HepG2 (cell line): Measurements from ENCODE around the gene TXNDC16. TPM values are rescaled to one million over a fixed set of nuclear protein-coding genes. Genes with fewer than 3 reads are reported as not detected.

Source experiments
- ATAC-seq: fragments of 200-7000 bp; cut with Tn5 transposase; 3 replicates; pipeline ENCODE4 v1.9.1; 2020; ENCODE audit warnings: mild to moderate bottlenecking, moderate library complexity
- BruUV-seq: library from RNA; stranded (reverse); fragments of 400-500 nt; replicated peaks from 2 replicates; lab custom pipeline; 2021; lab: Mats Ljungman, UMichigan
- CTCF ChIA-PET: fragments of 300-600 bp; formaldehyde crosslinking; extraction: SDS; loops from one replicate; lab custom pipeline; 2021; ENCODE audit warnings: low total read pairs, inconsistent platforms, low intra/inter-chr PET ratio; lab: Yijun Ruan, JAX
- POLR2A ChIA-PET: fragments of 350-600 bp; sonication (Branson Sonifier 250); formaldehyde crosslinking; loops from one replicate; lab custom pipeline; 2020; ENCODE audit warnings: antibody characterized with exemption, inconsistent platforms; lab: Yijun Ruan, JAX
- DNase-seq: peaks from one replicate; pipeline ENCODE4 v3.0.0-alpha.2; 2015; ENCODE audit warnings: low spot score
- FAIRE-seq: peaks from 3 replicates; lab custom pipeline; 2011; peaks lifted over from hg19 to GRCh38; lab: Jason Lieb, UNC
- H2AFZ ChIP-seq: one replicate; pipeline ENCODE4 v1.6.1; 2011; ENCODE audit warnings: low read length, inconsistent platforms
- H3K27ac ChIP-seq: fragments of 300-600 bp; 3 replicates; pipeline ENCODE4 v1.8.0; 2011; ENCODE audit warnings: mixed run types, mild to moderate bottlenecking, mixed read lengths, low read length, inconsistent platforms; ENCODE audit not compliant: insufficient read depth; ENCODE audit errors: extremely low read length
- H3K27me3 ChIP-seq, 2 experiments: fragments of 200-600 bp in 1 of 2; 2 replicates in 1 of 2; 3 replicates in 1 of 2; pipeline versions ENCODE4 v1.6.0 to v1.8.0; 2011; ENCODE audit warnings: low read length in 2 of 2, mild to moderate bottlenecking in 2 of 2, moderate library complexity in 2 of 2, inconsistent platforms in 1 of 2; ENCODE audit not compliant: insufficient read depth in 2 of 2, control insufficient read depth in 1 of 2
- H3K36me3 ChIP-seq, 2 experiments: fragments of 200-600 bp in 1 of 2; replicated peaks in 1 of 2; 2 replicates in 1 of 2; 3 replicates in 1 of 2; pipeline versions ENCODE4 v1.5.1 to v1.8.0; 2011; ENCODE audit warnings: low read length in 2 of 2, inconsistent platforms in 1 of 2; ENCODE audit not compliant: insufficient read depth in 2 of 2, control insufficient read depth in 1 of 2
- H3K4me1 ChIP-seq: 2 replicates; pipeline ENCODE4 v1.5.1; 2012; ENCODE audit warnings: low read length, inconsistent platforms; ENCODE audit not compliant: insufficient read depth
- H3K4me2 ChIP-seq: 2 replicates; pipeline ENCODE4 v1.6.0; 2011; ENCODE audit warnings: low read depth, low read length, inconsistent platforms
- H3K4me3 ChIP-seq, 3 experiments: fragments of 200-600 bp in 1 of 3; sonication (generic), shearing (Covaris generic) in 1 of 3; replicated peaks in 1 of 3; 2 replicates each; pipeline ENCODE4 v1.5.1; 2011 to 2016; ENCODE audit warnings: low read length in 3 of 3, inconsistent platforms in 2 of 3, low read depth in 2 of 3, mild to moderate bottlenecking in 2 of 3, control low read depth in 1 of 3, mixed read lengths in 1 of 3; ENCODE audit not compliant: insufficient read depth in 1 of 3
- H3K79me2 ChIP-seq: one replicate; pipeline ENCODE4 v1.6.1; 2011; ENCODE audit warnings: low read length, inconsistent platforms; ENCODE audit not compliant: insufficient read depth
- H3K9ac ChIP-seq: 2 replicates; pipeline ENCODE4 v1.6.0; 2011; ENCODE audit warnings: mild to moderate bottlenecking, low read depth, low read length, inconsistent platforms; ENCODE audit not compliant: insufficient read depth
- H3K9me3 ChIP-seq: 2 replicates; pipeline ENCODE4 v1.5.1; 2012; ENCODE audit warnings: mild to moderate bottlenecking, low read length
- H4K20me1 ChIP-seq: 2 replicates; pipeline ENCODE4 v1.6.0; 2011; ENCODE audit warnings: inconsistent platforms, mild to moderate bottlenecking, low read length, moderate library complexity; ENCODE audit not compliant: insufficient read depth
- FOSL1 ChIP-seq: sonication (generic); formaldehyde crosslinking; IDR thresholded peaks from 2 replicates; pipeline ENCODE4 v1.9.0; 2021; ENCODE audit warnings: missing genetic modification reagents, borderline replicate concordance
- HDAC1 ChIP-seq: sonication (generic); formaldehyde crosslinking; IDR thresholded peaks from 2 replicates; pipeline ENCODE4 v1.5.1; 2020; ENCODE audit warnings: mild to moderate bottlenecking, missing genetic modification reagents
- LBX2 ChIP-seq: sonication (generic); formaldehyde crosslinking; IDR thresholded peaks from 2 replicates; pipeline ENCODE4 v1.5.0; 2020; ENCODE audit warnings: missing genetic modification reagents, mild to moderate bottlenecking, borderline replicate concordance
- TGIF2 ChIP-seq: IDR thresholded peaks from 2 replicates; pipeline ENCODE4 v1.6.1; 2016; ENCODE audit warnings: control low read depth, missing compliant biosample characterization
- ZHX2 ChIP-seq, 2 experiments: sonication (generic) in 1 of 2; formaldehyde crosslinking in 1 of 2; IDR thresholded peaks; 2 replicates each; pipeline versions ENCODE4 v1.6.1 to v1.9.0; 2014 to 2022; ENCODE audit warnings: antibody characterized with exemption in 1 of 2, borderline replicate concordance in 1 of 2, inconsistent platforms in 1 of 2, low read depth in 1 of 2, missing genetic modification reagents in 1 of 2
- ZNF280D ChIP-seq: sonication (generic); formaldehyde crosslinking; IDR thresholded peaks from 2 replicates; pipeline ENCODE4 v1.5.1; 2020; ENCODE audit warnings: mild to moderate bottlenecking, missing genetic modification reagents
- ZNF556 ChIP-seq: sonication (generic); formaldehyde crosslinking; IDR thresholded peaks from 2 replicates; pipeline ENCODE4 v1.4.0; 2020; ENCODE audit warnings: mild to moderate bottlenecking, missing genetic modification reagents, borderline replicate concordance
- ZNF672 ChIP-seq: sonication (generic); formaldehyde crosslinking; IDR thresholded peaks from 2 replicates; pipeline ENCODE4 v1.8.1; 2022; ENCODE audit warnings: missing genetic modification reagents
- ZNF674 ChIP-seq: sonication (generic); formaldehyde crosslinking; IDR thresholded peaks from 2 replicates; pipeline ENCODE4 v1.5.0; 2020; ENCODE audit warnings: low read depth, mild to moderate bottlenecking, missing genetic modification reagents
- ZNF768 ChIP-seq: sonication (generic); formaldehyde crosslinking; IDR thresholded peaks from 2 replicates; pipeline ENCODE4 v1.4.0; 2020; ENCODE audit warnings: missing genetic modification reagents
- ZSCAN22 ChIP-seq: sonication (generic); formaldehyde crosslinking; IDR thresholded peaks from 2 replicates; pipeline ENCODE4 v1.4.0; 2020; ENCODE audit warnings: mild to moderate bottlenecking, missing genetic modification reagents
- WGBS: methylation state at CpG from one replicate; pipeline ENCODE4 v1.1.6; 2017; ENCODE audit warnings: low lambda C conversion rate; 5-methylcytosine and 5-hydroxymethylcytosine counted together
- in situ Hi-C: cut with HindIII; loops from 2 replicates; pipeline ENCODE4 v1.10.0; 2017; ENCODE audit warnings: low pct_unique_long_range_greater_than_20kb; ENCODE audit not compliant: extremely low pct_ligation_motif_present
- intact Hi-C: fragments of 100-400 bp; cut with micrococcal nuclease; formaldehyde crosslinking; loops from one replicate; pipeline ENCODE4 v1.10.0; 2022; ENCODE audit not compliant: unreplicated experiment
- polyA plus RNA-seq, 8 experiments: library from polyadenylated mRNA; depleted of rRNA in 3 of 8; stranded (reverse) in 7 of 8; unstranded in 1 of 8; fragments of >200 nt; fragmentation: Illumina TruSeq in 4 of 8; extraction: Trizol in 4 of 8; gene quantifications; 2 replicates each; pipeline versions ENCODE4 v1.2.1 to v1.2.3, GENCODE V29; 2011 to 2016; ENCODE audit warnings: low read depth in 4 of 8, missing spikeins in 1 of 8, mixed read lengths in 1 of 8; ENCODE audit not compliant: insufficient read depth in 1 of 8
- total RNA-seq, 5 experiments: library from RNA; depleted of rRNA; stranded (reverse); fragments of >200 nt; fragmentation: Illumina TruSeq; extraction: Trizol; gene quantifications; 2 replicates each; pipeline ENCODE4 v1.2.3, GENCODE V29; 2016; ENCODE audit warnings: low read depth in 1 of 5

TXNDC16 gene
- total and polyA plus RNA-seq, 2 of the 13 experiments (the other 11 are each of a cell fraction or from before 2014, with no cell fraction given), result 4.6 to 6.2 TPM

GRCh38 chr14:52536269-52536668, 16.0 kb downstream of the TXNDC16 start:
- in situ Hi-C loops, result no loop called here
- BruUV-seq, result no TSS peak
- no peak overlapping the region for H3K4me3 ChIP-seq
- H3K79me2 ChIP-seq, result no peaks in the 10 kb centered on the region
- no peak overlapping the region for H3K9ac ChIP-seq
- H3K27ac ChIP-seq, result no peak overlapping the region
- ATAC-seq, result no peak
- 70% methylated on average over 3 of the region's 3 CpGs for WGBS
- peaks cover 0 to 9% of the 10 kb centered on the region in 2 experiments; a peak in 1 of 5 replicates for H3K36me3 ChIP-seq
- no peaks in the 10 kb centered on the region for H3K27me3 ChIP-seq
- H3K4me2 ChIP-seq, result no peak overlapping the region
- TF ChIP-seq ZNF674 (CRISPR knock-in tag) (no peak), ZNF280D (no peak), LBX2 (CRISPR knock-in tag) (no peak), FOSL1 (CRISPR knock-in tag) (no peak), TGIF2 (no peak), ZNF768 (CRISPR knock-in tag) (no peak), ZHX2 (IDR thresholded peaks at IDR 0.05; ENCODE audit: low read depth) (no peak), ZHX2 (CRISPR knock-in tag; IDR thresholded peaks at IDR 0.05; ENCODE audit: borderline replicate concordance) (no peak), ZNF672 (CRISPR knock-in tag) (no peak), HDAC1 (CRISPR knock-in tag) (no peak), ZSCAN22 (CRISPR knock-in tag) (no peak), ZNF556 (CRISPR knock-in tag) (no peak)
- TF ChIP-seq, all 625 proteins: peak for 0
- Histone ChIP-seq H4K20me1 (no peaks in the 10 kb centered on the region), H3K4me1 (no peaks in the 10 kb centered on the region), H3K9me3 (no peaks in the 10 kb centered on the region), H2AFZ (no peak overlapping the region)
- intact Hi-C loops, result no loop called here
- DNase-seq (no peak), FAIRE-seq (no peak)
- ChIA-PET CTCF (no interaction called here), POLR2A (no interaction called here)
